CD14-positive monocyte (primary cell): ENCODE data around the gene SYNGAP1. TPM values are rescaled to one million over a fixed set of nuclear protein-coding genes. Genes with fewer than 3 reads are reported as not detected.

Experiments used
- DNase-seq, 3 donors: peaks; one replicate each; pipeline ENCODE4 v3.0.0-alpha.2; 2011 to 2022
- H2AFZ ChIP-seq: 2 replicates; pipeline ENCODE4 v1.6.0; 2012; ENCODE audit warnings: mild to moderate bottlenecking, low read depth, low read length, inconsistent platforms; ENCODE audit not compliant: insufficient read depth, poor library complexity, severe bottlenecking
- H3K27ac ChIP-seq, 2 donors: 1 replicate in 1 of 2; 2 replicates in 1 of 2; pipeline ENCODE4 v1.5.1; 2012 to 2013; ENCODE audit warnings: low read length in 2 of 2, control low read depth in 1 of 2, inconsistent platforms in 1 of 2, low read depth in 1 of 2, mild to moderate bottlenecking in 1 of 2
- H3K27me3 ChIP-seq, 2 donors: one replicate each; pipeline versions ENCODE4 v1.6.0 to v1.6.1; 2011 to 2013; ENCODE audit warnings: low read length in 2 of 2; ENCODE audit not compliant: control insufficient read depth in 2 of 2, insufficient read depth in 2 of 2
- H3K36me3 ChIP-seq, 2 donors: replicated peaks in 1 of 2; 1 replicate in 1 of 2; 2 replicates in 1 of 2; pipeline versions ENCODE4 v1.5.1 to v1.6.1; 2012 to 2013; ENCODE audit warnings: low read length in 2 of 2, control low read depth in 1 of 2, inconsistent platforms in 1 of 2, mild to moderate bottlenecking in 1 of 2; ENCODE audit not compliant: insufficient read depth in 2 of 2, control insufficient read depth in 1 of 2
- H3K4me1 ChIP-seq, 2 donors: 1 replicate in 1 of 2; 2 replicates in 1 of 2; pipeline versions ENCODE4 v1.5.1 to v1.6.1; 2012 to 2013; ENCODE audit warnings: low read length in 2 of 2, control low read depth in 1 of 2, inconsistent platforms in 1 of 2, mild to moderate bottlenecking in 1 of 2, moderate library complexity in 1 of 2; ENCODE audit not compliant: insufficient read depth in 2 of 2, control insufficient read depth in 1 of 2
- H3K4me2 ChIP-seq: replicated peaks from 2 replicates; pipeline ENCODE3; 2012; ENCODE audit warnings: low read length, moderate library complexity, mild to moderate bottlenecking; ENCODE audit not compliant: poor library complexity, severe bottlenecking; ENCODE audit errors: extremely low read depth
- H3K4me3 ChIP-seq, 3 experiments: fragments of 200-600 bp in 1 of 3; sonication (generic) in 1 of 3; replicated peaks in 1 of 3; 1 replicate in 2 of 3; 2 replicates in 1 of 3; pipeline ENCODE4 v1.5.1; 2011 to 2013; ENCODE audit warnings: low read length in 3 of 3, mild to moderate bottlenecking in 3 of 3, control low read depth in 2 of 3, low read depth in 2 of 3, inconsistent platforms in 1 of 3, moderate library complexity in 1 of 3
- H3K79me2 ChIP-seq: 2 replicates; pipeline ENCODE4 v1.6.0; 2012; ENCODE audit warnings: mild to moderate bottlenecking, control low read depth, inconsistent platforms, low read length, moderate library complexity; ENCODE audit not compliant: insufficient read depth
- H3K9ac ChIP-seq: 2 replicates; pipeline ENCODE4 v1.6.0; 2017; ENCODE audit warnings: low read length, mild to moderate bottlenecking; ENCODE audit not compliant: insufficient read depth, poor library complexity, severe bottlenecking
- H3K9me3 ChIP-seq, 2 donors: replicated peaks in 1 of 2; 1 replicate in 1 of 2; 2 replicates in 1 of 2; pipeline versions ENCODE4 v1.5.1 to v1.6.1; 2012 to 2013; ENCODE audit warnings: low read length in 2 of 2, control low read depth in 1 of 2; ENCODE audit not compliant: control insufficient read depth in 1 of 2, insufficient read depth in 1 of 2
- H4K20me1 ChIP-seq: 2 replicates; pipeline ENCODE4 v1.6.0; 2012; ENCODE audit warnings: mild to moderate bottlenecking, low read length, control low read depth, moderate library complexity; ENCODE audit not compliant: insufficient read depth
- H3K27ac Mint-ChIP-seq, 7 donors: one replicate each; pipeline ENCODE4 v1.8.0; 2020; ENCODE audit warnings: mild to moderate bottlenecking in 7 of 7, mixed read lengths in 7 of 7, moderate library complexity in 6 of 7, inconsistent platforms in 2 of 7
- H3K27me3 Mint-ChIP-seq, 3 donors: one replicate each; pipeline ENCODE4 v1.8.0; 2021 to 2022; ENCODE audit warnings: low read depth in 3 of 3, mild to moderate bottlenecking in 3 of 3, mixed read lengths in 3 of 3, moderate library complexity in 3 of 3, inconsistent platforms in 1 of 3
- H3K36me3 Mint-ChIP-seq, 2 donors: one replicate each; pipeline ENCODE4 v1.8.0; 2020; ENCODE audit warnings: mixed read lengths in 2 of 2, inconsistent platforms in 1 of 2, mild to moderate bottlenecking in 1 of 2
- H3K4me1 Mint-ChIP-seq: one replicate; pipeline ENCODE4 v1.8.0; 2020; ENCODE audit warnings: mild to moderate bottlenecking, mixed read lengths
- H3K4me3 Mint-ChIP-seq, 2 donors: one replicate each; pipeline ENCODE4 v1.8.0; 2020; ENCODE audit warnings: mild to moderate bottlenecking in 2 of 2, mixed read lengths in 2 of 2, moderate library complexity in 1 of 2
- H3K9me3 Mint-ChIP-seq, 7 donors: one replicate each; pipeline ENCODE4 v1.8.0; 2020 to 2022; ENCODE audit warnings: mixed read lengths in 7 of 7, mild to moderate bottlenecking in 6 of 7, moderate library complexity in 6 of 7, inconsistent platforms in 2 of 7
- CTCF ChIP-seq: fragments of 200-600 bp; IDR thresholded peaks from one replicate; pipeline ENCODE4 v1.8.0; 2022; ENCODE audit warnings: antibody characterized with exemption, mild to moderate bottlenecking
- WGBS: methylation state at CpG from one replicate; pipeline ENCODE4 v1.1.5; 2013; ENCODE audit warnings: missing lambda C conversion rate; ENCODE audit not compliant: insufficient coverage; 5-methylcytosine and 5-hydroxymethylcytosine counted together
- intact Hi-C, 2 donors: fragments of 100-400 bp; cut with micrococcal nuclease; formaldehyde crosslinking; loops; one replicate each; pipeline versions ENCODE4 v1.15.0 to v1.15.1; 2023
- polyA plus RNA-seq, 3 donors: library from polyadenylated mRNA; depleted of rRNA in 1 of 3; unstranded in 2 of 3; stranded (reverse) in 1 of 3; fragments of 300-500 nt in 2 of 3; fragments of >200 nt in 1 of 3; fragmentation: Illumina TruSeq in 2 of 3; gene quantifications; 1 replicate in 2 of 3; 2 replicates in 1 of 3; pipeline ENCODE4 v1.2.3, GENCODE V29; 2012 to 2021

The SYNGAP1 gene
- polyA plus RNA-seq, 3 donors, result 4.0 TPM; not detected in 2

- peaks cover 0 to 7% (median 2%) of the 10 kb centered on the region in 7 donors for H3K9me3 Mint-ChIP-seq
- no peak overlapping the region for H3K27ac Mint-ChIP-seq
- no peak overlapping the region for H2AFZ ChIP-seq
- TF ChIP-seq CTCF, result no peak
- intact Hi-C loops, result no loop called here
- no peak overlapping the region for H3K4me2 ChIP-seq
- H3K9me3 ChIP-seq, result no peaks in the 10 kb centered on the region
- H3K27ac ChIP-seq, result no peak overlapping the region
- H3K27me3 Mint-ChIP-seq, result peaks cover 6 to 17% (median 9%) of the 10 kb centered on the region in 3 donors
- H4K20me1 ChIP-seq, result no peaks in the 10 kb centered on the region
- no peaks in the 10 kb centered on the region for H3K4me1 ChIP-seq
- H3K4me3 Mint-ChIP-seq, result no peak overlapping the region
- H3K9ac ChIP-seq, result no peak overlapping the region
- no peak overlapping the region for H3K4me3 ChIP-seq
- WGBS, result 91% methylated on average over 5 of the region's 6 CpGs
- no peaks in the 10 kb centered on the region for H3K36me3 ChIP-seq
- no peaks in the 10 kb centered on the region for H3K36me3 Mint-ChIP-seq
- no peaks in the 10 kb centered on the region for H3K27me3 ChIP-seq
- no peaks in the 10 kb centered on the region for H3K4me1 Mint-ChIP-seq
- no peaks in the 10 kb centered on the region for H3K79me2 ChIP-seq
- DNase-seq, result no peak
These were observed 70.8 kb downstream of the SYNGAP1 start for GRCh38 chr6:33490621-33491020.

GRCh38 chr6:33492093-33492492 lies 72.2 kb downstream of the SYNGAP1 start:
- 53% methylated on average over 2 of the region's 4 CpGs for WGBS
- TF ChIP-seq CTCF, result no peak
- DNase-seq, result no peak
- Histone ChIP-seq H3K9me3 (no peaks in the 10 kb centered on the region), H3K4me3 (no peak overlapping the region), H3K27me3 (no peaks in the 10 kb centered on the region), H3K79me2 (no peaks in the 10 kb centered on the region), H3K9ac (no peak overlapping the region), H3K36me3 (no peaks in the 10 kb centered on the region), H2AFZ (no peak overlapping the region), H4K20me1 (no peaks in the 10 kb centered on the region), H3K4me2 (no peak overlapping the region), H3K4me1 (no peaks in the 10 kb centered on the region), H3K27ac (no peak overlapping the region)
- no peaks in the 10 kb centered on the region for H3K36me3 Mint-ChIP-seq
- H3K27ac Mint-ChIP-seq, result no peak overlapping the region
- no peak overlapping the region for H3K4me3 Mint-ChIP-seq
- H3K27me3 Mint-ChIP-seq, result peaks cover 9 to 13% (median 10%) of the 10 kb centered on the region in 3 donors
- intact Hi-C loops, result no loop called here
- no peaks in the 10 kb centered on the region for H3K4me1 Mint-ChIP-seq
- H3K9me3 Mint-ChIP-seq, result no peaks in the 10 kb centered on the region
